Colon (tissue), 2 donors: Measurements from ENCODE around the gene CFAP46.
"Not testable (repeated sequence)": the region's sequence is repeated elsewhere in the genome, so short reads cannot be mapped to it uniquely, and the experiment has no call there.

ENCODE experiments used
- FAIRE-seq: peaks from 2 replicates; lab custom pipeline; 2012; peaks lifted over from hg19 to GRCh38; lab: Jason Lieb, UNC
- donor health status: control.
- donor health status: control.

The CFAP46 gene

DNA sequence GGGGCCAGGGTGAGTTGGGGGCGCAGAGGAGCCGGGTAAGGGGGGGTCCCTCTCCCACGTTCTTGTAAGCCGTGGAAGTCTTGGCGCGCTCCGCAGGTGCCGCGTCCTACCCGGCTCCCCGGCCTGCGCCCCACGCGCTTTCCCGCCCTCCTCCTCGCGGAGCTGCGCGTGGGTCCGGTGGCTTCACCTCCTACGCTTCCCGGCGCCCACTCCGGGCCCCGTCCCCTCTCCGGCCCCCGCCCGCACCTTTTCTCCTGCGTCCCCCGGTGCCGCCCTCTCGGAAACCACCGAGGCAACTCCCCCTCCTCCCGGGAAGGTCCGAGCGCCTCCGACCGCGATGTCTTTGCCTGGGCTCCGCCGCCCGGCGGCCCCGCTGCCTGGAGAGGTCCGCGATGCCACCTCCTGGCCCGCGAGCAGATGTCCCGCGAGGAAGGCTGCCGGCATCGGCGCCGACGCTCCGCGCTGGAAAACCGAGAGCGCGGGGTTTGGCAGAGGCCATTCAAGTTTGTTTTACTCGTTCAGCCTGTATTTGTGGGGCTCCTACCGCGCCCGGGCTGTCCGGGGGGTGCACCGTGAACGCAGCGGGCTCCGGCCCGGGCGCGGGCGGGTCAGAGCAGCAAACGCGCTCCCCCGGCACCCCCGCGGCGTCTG, 154.1 kb downstream of the CFAP46 start:
- FAIRE-seq: no peak

DNA sequence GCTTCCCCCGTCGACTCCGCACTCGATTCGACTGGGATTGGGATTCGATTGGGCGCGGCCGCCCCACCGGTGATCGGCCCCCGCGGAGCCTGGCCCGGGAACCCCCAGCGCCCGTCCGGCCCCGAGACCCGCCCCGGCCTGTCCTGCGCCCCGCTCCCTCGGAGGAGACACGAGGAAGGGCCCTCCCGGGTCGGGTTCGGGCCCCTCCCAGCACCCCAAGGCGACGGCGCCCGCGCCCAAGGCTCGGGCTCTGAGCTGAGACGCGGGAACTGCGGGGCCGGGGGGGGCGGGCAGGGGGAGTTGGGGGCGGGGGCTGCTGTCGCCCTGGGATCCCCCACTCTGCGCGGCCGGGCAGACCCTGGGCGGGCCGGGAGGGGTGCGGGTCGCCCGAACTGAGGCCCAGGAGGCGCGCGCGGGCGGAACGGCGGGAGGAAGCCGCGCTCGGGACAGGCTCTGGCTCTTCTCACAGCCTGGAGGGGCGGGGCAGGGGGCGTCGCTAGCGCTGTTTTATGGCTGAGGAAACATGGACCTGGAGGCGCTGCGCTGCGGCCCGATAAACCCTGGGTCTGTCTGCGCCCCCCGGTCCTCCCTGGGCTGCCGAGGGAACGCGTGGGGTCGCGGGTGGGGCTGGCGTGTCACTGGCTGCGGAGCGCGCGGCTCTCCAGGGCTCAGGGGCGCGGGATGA, 154.7 kb downstream of the CFAP46 start:
- FAIRE-seq: no peak

DNA sequence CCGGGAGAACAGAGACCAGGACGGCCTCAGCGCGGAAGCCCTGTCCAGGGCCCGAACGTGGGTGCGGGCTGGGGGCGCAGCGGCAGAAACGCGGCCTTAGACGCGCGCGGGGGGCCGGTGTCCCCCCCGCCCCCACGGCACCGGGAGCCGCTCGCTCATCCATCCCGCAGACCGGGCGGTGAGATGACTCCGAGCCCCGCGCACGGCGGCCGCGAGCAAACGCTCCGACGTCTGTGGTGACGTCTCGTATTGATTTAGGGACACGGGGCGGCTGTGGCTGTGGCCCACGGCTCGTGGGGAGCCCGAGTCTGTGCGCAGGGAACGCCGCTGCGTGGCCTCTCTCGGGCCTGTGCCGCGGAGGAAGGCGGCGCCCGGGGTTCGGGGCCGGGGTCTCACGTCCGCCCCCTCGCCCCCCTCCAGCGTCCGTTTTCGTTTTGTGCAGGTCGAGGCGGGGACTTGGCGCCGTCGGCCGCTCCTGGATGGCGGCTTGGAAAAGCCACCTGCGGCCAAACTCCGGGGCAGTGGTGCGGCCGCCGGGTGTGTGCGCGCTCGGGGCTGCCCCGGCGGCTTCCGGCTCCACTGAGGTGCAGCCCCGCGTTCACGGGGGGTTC, 155.4 kb downstream of the CFAP46 start:
- no peak for FAIRE-seq

DNA sequence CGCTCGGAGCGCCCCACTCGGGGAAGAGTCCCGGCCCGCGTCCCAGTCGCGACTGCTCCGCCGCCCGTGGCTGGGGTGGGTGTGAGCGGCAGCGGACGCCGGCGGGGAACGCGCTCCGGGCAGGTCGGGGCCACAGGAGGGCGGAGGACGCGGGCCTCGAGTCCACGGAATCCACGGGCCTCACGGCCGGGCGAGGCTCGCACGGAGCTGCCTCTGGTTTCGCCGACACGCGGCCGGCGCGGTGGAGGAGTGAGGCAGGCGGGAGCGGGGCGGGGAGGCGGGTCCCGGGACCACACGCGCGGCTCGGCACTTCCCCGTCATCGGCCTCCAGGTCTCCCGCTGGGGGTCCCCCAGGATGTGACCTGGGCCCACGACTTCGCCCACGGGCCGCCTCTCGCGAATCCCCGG, 155.9 kb downstream of the CFAP46 start:
- FAIRE-seq: no peak

DNA sequence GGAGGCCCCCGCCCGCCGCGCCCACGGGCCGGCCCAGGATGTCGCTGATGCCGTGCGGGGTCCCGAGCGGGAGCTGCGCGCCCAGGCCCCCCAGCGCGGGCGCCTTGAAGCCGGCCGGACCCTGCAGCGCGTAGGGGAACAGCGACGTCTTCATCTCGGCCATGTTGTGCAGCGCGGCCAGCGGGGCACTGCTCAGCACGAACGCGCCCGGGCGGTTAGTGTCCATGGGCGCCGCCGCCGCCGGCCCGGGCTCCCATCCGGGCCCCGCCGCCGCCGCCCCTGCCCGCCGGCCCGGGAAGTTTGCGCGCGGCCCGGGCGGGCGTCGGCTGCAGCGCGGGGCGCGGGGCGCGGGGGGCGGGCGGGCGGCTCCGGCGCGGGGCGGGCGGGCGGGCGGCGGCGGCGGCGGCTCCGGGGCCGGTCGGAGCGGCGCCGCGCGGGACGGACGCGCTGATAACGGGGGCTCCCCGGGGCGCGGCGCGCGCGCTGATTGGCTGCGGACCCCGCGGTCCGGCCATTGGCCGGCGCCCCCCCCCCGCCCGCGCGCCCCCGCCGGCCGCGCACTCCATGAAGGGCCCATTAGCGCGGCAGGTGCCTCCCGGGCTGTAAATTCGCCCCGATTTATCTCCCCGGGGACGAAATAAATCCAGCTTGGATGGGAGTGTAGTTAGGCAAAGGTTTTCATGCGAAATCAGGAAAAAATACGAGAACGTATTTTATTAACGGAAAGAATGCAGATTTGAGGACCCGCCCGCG, 156.5 kb downstream of the CFAP46 start, which contains the start of gene NKX6-2:
TSS of gene NKX6-2 (minus strand) at position 425 of the 753 bp plus-strand sequence. CDS start at position 226, 199 bp downstream.
- no peak for FAIRE-seq

DNA sequence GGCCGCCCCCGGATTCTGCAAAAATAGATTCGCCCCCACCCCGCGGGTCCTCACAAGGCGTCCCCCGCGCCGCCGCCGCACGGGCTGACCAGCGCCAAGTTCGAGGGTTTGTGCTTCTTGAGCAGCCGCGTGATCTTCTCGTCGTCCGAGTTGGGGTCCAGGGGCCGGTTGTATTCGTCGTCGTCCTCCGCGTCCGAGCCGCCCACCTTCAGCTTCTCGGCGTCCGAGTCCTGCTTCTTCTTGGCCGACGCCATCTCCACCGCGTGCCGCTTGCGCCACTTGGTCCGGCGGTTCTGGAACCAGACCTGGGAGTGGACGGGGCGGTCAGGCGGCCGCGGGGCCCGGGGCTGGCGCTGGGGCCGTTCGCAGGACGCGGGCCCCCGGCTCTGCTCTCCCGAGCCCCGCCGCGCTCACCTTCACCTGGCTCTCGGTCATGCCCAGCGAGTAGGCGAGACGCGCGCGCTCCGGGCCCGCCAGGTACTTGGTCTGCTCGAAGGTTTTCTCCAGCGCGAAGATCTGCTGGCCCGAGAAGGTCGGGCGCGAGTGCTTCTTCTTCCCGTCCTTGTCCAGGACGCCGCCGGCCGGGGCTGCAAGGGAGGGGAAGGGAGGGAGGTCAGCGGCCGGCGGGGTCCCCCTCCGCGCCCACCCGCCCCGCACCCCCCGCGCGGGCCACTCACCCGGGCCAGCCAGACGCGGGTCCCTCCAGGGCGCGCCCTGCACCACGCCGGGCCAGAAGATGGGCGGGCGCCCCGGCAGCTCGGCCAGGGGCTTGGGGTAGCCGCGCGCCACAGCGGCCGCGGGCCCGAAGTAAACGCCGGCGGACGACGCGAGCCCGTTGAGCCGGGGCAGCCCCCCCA, 157.3 kb downstream of the CFAP46 start:
- FAIRE-seq: no peak

DNA sequence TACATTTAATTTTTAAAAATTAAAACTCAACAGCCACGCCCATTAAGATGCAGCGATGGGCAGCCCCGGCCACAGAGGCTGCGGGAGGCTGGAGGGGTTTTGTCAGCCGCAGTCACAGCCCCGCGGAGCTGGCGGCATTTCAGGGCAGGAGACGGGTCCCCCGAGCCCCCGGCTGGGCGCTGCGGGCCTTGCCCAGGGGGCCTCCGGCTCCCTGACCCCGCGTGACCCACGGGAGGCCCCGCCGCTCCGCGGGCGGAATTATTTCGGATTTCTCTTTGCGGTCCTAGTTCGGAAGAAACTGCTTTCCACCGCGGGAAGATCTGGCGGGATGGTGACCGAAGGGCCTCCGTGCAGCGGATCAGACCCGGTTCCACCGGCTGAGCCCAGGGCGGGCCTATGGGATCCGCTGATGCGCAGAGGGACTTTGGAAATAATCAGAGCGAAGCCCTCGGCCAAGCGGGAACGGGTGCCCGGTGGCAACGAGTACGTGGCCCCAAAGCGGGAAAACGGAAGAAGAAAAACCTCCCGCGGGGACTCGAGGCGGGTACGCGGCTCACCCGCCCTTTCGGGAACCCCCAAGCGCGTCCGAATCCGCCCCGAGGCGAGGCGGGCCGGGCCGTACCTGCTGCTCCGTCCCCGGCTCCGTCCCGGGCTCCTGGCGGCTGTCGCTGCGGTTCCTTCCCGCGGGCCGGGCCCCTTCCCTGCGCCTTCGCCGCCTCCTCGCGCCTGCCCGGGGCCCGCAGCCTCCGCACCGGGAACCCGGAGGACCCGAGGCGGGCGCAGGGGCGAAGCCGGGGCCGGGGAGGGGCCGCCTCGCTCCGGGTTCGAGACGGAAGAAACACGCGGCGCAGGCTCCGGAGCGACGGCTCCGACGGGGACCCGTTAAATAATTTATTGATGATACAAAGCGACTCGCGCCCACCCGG, 158.2 kb downstream of the CFAP46 start:
- no peak for FAIRE-seq

DNA sequence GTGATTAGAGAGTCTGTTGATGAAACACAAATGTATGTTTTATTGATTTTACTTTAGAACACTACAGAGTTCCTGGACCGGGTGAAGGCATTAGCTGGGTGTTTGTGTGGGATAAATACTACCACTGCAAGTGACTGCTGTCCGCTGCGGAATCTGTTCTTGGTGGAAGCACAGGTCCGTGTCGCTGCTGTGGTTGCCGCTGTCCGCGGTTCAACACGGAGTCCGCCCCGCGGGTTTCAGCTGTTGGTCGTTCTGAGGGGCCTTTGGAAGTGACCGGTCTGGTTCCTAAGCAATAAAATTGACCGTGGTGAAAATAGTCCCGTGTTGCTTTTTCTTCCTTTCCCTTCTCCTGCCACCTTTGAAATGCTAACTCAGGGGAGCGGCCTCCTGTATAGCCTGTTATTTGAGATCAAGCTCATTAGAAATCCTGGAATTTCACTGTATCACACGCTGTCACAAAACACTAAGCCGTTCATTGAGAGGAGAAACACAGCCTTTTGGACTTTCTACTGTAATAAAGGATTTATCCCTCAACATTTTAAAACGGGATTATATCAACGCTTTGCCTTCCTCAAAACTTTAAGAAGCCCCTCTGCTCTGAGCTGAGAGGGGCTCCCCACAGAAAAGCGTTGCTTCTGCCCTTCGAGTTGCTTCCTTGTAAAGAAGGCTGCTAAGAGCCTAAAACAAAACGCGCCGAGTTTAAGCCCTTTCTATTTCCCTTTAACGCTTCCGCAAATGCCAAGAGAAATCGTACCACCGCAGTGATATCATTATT, 159.0 kb downstream of the CFAP46 start:
- no peak for FAIRE-seq

DNA sequence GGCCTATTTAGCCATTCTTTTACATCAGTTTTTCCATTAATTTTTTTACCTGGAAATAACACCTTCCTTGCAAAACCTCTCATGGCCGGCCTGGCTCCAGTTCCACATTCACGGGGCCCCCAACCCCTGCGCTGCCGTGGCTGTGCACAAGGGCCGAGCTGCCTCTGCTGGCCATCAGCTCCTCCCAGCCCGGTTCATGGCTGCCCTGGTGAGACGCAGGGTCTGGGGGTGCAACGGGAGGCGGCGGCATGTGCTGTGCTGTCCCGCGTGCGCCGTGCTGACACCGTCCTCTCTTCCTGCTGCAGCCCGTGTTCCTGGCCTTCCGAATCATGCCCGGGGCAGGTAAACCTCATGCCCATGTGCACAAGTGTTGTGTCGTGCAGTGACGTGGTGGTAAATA, 160.8 kb downstream of the CFAP46 start:
- FAIRE-seq: no peak

DNA sequence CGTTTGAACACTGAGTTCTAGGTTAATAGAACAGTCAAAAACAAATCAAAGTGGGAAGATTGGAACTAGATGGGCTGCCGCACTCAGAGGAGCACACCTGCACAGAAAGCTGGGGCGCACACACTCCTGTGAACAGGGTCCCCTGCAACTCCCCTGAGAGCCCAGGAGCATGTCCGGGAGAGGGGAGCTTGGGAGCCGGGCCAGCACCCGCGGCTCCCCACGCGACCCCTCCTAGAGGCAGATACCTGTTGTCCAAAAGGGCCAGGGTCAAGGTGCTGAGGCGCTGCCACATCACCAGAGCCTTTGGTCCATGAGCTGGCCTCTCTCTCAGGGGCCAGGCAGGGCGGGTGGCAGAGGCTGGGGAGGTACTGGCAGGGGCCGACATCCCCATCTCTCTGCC, 162.0 kb downstream of the CFAP46 start:
- FAIRE-seq: no peak

DNA sequence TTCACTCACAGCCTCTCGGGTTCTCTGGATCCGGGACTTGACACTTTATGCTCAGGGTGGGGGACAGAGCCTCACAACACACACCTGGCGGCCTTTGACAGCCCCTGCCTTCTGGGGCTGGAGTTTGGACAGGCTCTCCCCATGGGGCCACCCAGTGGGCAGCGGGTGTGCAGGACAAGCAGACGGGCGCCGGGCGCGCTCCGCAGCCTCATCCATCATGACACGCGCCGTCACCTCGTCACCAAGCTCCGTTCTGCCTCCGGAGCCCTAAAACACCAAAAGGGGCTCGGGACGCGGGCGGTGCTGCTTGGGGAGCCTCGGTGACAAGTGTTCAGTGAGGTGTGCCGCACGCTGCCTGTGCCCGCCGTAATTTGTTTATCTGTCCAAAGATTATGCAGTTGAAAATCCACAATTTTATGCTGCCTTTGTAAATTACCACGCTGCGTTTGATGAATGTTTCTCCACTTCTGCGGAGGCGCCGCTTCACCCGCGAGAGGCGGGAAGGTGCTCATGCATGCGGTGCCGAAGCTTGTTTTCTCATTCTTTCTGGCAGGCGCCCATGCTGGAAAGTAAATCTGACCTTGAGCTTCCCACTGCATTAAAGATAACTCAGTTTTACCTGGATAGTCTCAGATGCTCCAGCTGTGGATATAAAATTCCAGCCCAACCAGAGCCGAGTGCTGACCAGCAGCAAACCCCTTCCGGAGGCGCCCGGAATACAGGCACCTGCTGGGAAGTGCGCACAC, 162.6 kb downstream of the CFAP46 start:
- no peak for FAIRE-seq

DNA sequence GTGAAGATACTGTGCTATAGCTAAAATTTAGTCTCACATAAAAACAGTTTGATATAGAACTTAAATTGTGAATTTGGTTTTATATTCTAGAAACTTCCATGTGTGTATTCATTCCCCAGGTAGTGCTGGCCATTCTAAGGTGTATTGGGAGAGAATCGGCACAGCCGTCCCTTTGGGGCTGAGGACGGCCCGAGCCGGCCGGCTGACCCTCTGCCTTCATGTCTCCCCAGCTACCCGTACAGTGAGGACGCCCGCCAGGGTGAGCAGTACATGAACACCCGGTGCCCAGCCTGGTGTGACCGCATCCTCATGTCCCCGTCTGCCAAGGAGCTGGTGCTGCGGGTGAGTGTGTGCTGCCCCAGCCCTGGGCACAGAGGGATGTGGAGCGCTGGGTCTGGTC, 164.9 kb downstream of the CFAP46 start:
- no peak for FAIRE-seq

DNA sequence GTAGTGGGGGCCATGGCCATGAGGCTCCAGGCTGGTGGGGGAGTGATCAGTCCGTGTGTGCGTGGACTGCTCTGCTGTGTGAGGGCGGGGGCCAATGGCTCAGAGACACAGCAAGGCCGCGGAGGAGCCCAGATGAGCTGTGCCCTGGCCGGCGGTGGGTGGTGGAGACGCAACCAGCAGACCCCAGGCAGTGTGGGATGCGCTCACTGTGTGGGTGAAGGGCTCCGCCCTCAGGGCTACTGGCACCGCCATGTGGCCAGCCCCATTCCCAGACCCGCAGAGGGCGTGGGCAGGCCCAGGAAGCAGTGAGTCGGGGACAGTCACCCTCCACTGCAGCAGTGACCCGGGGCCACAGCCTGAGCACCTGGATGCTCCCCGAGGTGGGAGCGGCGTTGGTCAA, 165.5 kb downstream of the CFAP46 start:
- no peak for FAIRE-seq

DNA sequence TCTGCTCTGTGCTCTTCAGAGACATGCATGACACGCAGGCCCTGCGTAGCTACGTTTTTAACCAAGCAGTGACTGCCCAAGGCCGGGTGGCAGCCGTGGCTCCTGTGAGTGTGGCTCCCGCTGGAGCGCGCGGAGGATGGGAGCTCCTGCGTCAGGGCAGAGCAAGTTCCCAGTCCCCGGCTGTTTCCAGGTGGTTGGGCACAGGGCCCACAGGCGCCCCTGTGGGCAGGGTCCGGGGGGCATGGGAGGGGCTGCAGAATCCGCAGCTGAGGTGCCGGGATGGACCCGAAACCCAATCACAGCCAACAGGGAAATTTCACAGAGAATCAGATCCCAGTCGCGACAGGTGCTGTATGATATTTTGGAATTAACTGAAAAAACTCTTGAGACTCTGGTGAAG, 166.2 kb downstream of the CFAP46 start:
- FAIRE-seq: no peak

DNA sequence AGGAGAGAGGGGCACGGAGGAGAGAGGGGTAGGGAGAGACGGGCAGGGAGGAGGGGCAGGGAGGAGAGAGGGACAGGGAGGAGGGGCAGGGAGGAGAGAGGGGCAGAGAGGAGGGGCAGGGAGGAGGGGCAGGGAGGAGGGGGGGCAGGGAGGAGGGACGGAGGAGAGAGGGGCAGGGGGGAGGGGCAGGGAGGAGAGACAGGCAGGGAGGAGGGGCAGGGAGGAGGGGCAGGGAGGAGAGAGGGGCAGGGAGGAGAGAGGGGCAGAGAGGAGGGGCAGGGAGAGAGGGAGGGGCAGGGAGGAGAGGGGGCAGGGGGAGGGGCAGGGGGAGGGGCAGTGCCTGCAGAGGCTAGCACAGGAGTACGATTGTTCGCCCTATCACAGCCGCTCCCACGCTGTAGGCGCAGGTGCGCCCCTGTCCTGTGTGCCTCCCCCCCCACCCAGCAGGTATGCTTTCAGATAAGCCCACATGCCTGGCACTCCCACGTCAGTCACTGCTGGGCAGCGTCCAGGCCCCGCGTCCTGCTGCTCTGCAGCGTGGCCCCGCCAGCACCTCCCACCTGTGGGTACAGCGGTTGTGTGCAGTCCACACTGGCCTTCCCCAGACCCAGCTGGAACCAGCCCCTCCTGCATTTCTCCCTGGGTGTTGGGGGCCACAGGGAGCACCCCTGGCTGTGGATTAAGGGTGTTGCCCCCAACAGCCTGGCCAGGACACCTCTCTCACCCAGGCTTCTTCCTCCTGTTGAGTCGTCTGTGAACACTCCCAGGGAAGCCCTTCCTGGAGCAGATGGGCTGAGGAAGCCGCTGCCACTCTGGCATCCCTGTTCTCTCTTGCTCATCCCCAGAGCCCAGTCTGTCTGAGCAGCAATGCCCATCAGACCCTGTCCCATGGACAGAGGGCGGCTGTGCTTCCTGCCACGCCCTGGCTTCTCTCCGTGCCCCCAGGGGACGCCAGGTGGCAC, 167.2 kb downstream of the CFAP46 start:
- no peak for FAIRE-seq

DNA sequence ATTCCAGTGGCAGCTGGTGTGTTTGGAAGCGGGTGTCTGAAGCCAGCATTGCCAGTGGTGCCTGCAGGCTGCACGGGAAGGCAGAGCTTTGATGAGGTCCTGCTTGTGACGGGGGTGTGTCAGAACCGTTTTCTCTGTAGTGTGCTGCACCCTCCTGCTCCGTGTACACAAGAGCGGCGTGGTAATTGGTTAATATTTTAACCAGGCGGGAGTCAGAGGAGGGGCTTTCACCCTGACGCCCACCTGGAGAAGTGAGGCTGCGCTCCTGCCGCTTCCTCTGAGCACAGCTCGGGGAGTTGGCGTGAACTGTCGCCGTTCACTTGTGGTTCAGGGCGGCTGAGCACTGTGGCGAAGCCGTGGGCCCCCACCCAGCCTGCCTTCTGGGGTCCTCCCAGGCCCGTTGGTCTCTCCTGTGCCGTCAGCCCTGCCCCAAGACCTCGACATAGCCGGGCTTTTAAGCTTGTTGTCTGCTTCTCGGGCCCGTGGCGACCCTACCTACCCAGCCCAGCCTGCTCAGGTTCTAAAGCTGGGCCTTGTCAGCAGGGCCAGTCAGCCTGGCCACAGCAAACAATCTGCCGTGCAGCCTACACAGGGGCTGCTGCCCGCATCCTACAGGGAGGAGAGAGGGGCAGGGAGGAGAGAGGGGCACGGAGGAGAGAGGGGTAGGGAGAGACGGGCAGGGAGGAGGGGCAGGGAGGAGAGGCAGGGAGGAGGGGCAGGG, 168.0 kb downstream of the CFAP46 start:
- no peak for FAIRE-seq

DNA sequence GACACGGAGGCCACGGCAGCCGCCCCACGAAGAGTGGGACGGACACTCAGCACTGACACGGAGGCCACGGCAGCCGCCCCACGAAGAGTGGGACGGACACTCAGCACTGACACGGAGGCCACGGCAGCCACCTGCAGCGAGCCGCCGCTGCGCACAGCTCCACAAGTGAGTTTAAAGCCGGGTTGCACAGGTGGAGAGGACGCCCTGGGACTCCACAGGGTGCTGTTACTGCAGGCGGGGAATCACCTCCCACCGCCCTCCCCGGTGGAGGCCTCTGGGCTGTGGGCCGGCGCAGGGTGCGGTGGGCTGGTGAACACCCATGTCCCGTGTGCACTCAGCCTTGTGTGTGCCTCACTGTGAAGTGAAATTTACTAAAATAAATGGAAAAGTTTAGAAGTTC, 169.6 kb downstream of the CFAP46 start:
- FAIRE-seq: not testable (repeated sequence)
